ENCODE data around the gene ETFA.

The ETFA gene

GRCh38 chr15:76187163-76187562 is 124.1 kb downstream of the ETFA start:
- no peak for TF ChIP-seq CTCF (IDR thresholded peaks at IDR 0.05; ENCODE audit: control extremely low read depth, extremely low read depth, low read depth, missing control alignments)
- DNase-seq (ENCODE audit: extremely low spot score), result no peak
- ChIA-PET POLR2A (interaction anchor here (0.6 kb wide), 1 partner anchor 153 kb away, joined by 8 read pairs; no protein-coding TSS in a partner anchor), CTCF (interaction anchor here (0.7 to 4.0 kb wide), 8 partner anchors 10 to 680 kb away, joined by 3 to 20 read pairs (median 4); no protein-coding TSS in a partner anchor)

GRCh38 chr15:76185716-76186115 is 125.6 kb downstream of the ETFA start:
- peak; percentile 41 for TF ChIP-seq CTCF (IDR thresholded peaks at IDR 0.05; ENCODE audit: control extremely low read depth, extremely low read depth, low read depth, missing control alignments)
- POLR2A ChIA-PET, result no interaction called here
- DNase-seq (ENCODE audit: extremely low spot score), result peak; percentile 60
- CTCF ChIA-PET, result interaction anchor here (0.9 to 4.0 kb wide), 17 partner anchors 8 to 207 kb away, joined by 3 to 20 read pairs (median 5); partner anchors contain the start of gene ISL2

- TF ChIP-seq CTCF (IDR thresholded peaks at IDR 0.05; ENCODE audit: control extremely low read depth, extremely low read depth, low read depth, missing control alignments), result no peak
- POLR2A ChIA-PET, result no interaction called here
- CTCF ChIA-PET, result interaction anchor here (1.2 to 4.0 kb wide), 8 partner anchors 9 to 180 kb away, joined by 3 to 20 read pairs (median 7); no protein-coding TSS in a partner anchor
- no peak for DNase-seq (ENCODE audit: extremely low spot score)
These were observed 126.6 kb downstream of the ETFA start for GRCh38 chr15:76184650-76185035.

DNA sequence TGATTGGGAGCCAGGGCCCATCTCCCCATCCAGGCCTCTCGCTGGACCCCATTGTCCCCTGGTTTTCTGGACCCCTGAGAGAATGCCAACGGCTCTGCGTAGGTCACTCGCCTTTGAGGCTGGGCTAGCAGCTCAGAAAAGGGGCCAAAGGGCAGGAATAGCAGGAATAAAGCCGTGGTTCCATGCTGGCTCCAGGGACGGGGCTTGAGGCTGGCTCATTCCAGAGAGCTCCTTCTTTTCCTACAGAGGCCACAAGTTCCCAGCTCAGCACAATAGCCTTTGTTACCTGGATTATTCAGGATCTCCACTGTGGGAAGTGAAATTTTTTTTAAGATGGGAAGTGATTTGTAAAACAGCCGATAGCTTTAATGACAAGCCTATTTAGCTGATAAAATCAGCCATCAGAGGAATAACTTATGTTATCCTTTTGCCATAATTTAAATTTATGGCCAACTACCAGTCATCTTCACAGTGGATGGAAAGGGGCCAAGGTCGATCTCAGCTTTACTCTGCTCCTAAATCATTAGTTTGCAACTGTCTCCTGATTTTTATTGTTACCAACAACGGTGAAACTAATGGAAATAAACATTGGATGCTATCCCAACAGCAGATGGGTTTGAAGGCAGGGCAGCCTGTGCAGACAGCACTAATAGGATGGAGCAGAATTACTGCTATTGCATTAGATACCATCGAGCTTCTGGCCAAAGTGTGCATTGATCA is 127.2 kb downstream of the ETFA start:
- ChIA-PET POLR2A (no interaction called here), CTCF (interaction anchor here (1.2 to 4.0 kb wide), 8 partner anchors 10 to 181 kb away, joined by 3 to 20 read pairs (median 7); no protein-coding TSS in a partner anchor)
- TF ChIP-seq CTCF (IDR thresholded peaks at IDR 0.05; ENCODE audit: control extremely low read depth, extremely low read depth, low read depth, missing control alignments), result no peak
- DNase-seq (ENCODE audit: extremely low spot score), result no peak

DNA sequence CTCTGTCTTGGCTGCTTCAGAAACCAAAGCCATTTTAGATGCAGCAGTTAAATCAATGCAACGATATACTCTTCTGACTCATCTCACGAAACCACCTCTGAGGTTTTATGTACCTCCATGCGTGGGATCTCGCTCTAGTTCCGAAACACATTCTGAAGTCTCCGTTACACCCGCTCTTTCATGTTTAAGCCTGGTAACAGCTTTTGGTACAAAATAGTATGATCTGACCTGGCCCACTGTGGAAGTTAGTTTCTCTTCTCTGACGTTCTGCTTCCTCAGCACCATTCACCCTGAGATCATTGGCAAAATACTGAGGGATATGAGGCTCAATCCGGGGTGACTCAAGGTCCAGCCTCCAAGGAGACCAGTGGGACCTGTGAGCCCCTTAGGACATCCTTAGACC is 129.6 kb downstream of the ETFA start:
- peak; percentile 73 for DNase-seq (ENCODE audit: extremely low spot score)
- no peak for TF ChIP-seq CTCF (IDR thresholded peaks at IDR 0.05; ENCODE audit: control extremely low read depth, extremely low read depth, low read depth, missing control alignments)
- POLR2A ChIA-PET, result no interaction called here
- CTCF ChIA-PET, result interaction anchor here (1.0 to 1.8 kb wide), 4 partner anchors 8 to 42 kb away, joined by 3 to 7 read pairs (median 4); no protein-coding TSS in a partner anchor

DNA sequence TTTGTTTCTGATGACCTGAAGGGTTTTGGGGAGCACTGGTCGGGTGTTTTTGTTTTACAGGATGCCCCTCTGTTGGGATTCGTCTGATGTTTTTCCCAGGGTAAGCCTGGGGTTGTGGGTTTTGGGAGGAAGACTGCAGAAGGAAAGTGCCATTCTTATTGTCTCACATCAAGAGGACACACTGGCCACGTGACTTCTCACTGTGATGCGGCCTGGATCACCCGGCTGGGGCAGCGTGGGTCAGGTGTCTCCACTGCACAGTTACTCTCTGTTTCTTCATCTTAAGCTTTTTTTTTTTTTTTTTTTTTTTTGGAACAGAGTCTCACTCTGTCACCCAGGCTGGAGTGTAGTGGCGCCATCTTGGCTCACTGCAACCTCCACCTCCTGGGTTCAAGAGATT is 130.9 kb downstream of the ETFA start:
- no peak for DNase-seq (ENCODE audit: extremely low spot score)
- no peak for TF ChIP-seq CTCF (IDR thresholded peaks at IDR 0.05; ENCODE audit: control extremely low read depth, extremely low read depth, low read depth, missing control alignments)
- CTCF ChIA-PET, result interaction anchor here (1.6 kb wide), 1 partner anchor 10 kb away, joined by 3 read pairs; no protein-coding TSS in a partner anchor
- POLR2A ChIA-PET, result no interaction called here
